ENCODE data around the gene DNASE1L2. TPM values are rescaled to one million over a fixed set of nuclear protein-coding genes. Genes with fewer than 3 reads are reported as not detected.

The DNASE1L2 gene
- total RNA-seq, 1 experiment from 2014 or later = 1.9 TPM

GRCh38 chr16:2284001-2284770 is 47.9 kb downstream of the DNASE1L2 start:
- H3K9ac ChIP-seq (ENCODE audit: low read length) = no peak overlapping the region

More at GRCh38 chr16:2284001-2284770, 47.9 kb downstream of the DNASE1L2 start:
- no TSS peak for BruUV-seq (replicated peaks)
- H3K27ac ChIP-seq (ENCODE audit: low read depth, low read length) = no peak overlapping the region; the same call in 1 of the 2 replicates
- H3K4me3 ChIP-seq (replicated peaks in 1 of 2; ENCODE audit: low read depth in 1 of 2, low read length in 2 of 2) = no peak overlapping the region
- intact Hi-C loops (cut with micrococcal nuclease) = no loop called here
- no peaks in the 10 kb centered on the region for H4K20me1 ChIP-seq (ENCODE audit: insufficient read depth)
- H3K9me2 ChIP-seq (ENCODE audit: insufficient read depth) = no peaks in the 10 kb centered on the region
- ChIA-PET RAD21 (ENCODE audit: low non-redundant PET in 1 of 2, low total read pairs in 2 of 2, uncharacterized antibody in 2 of 2, unreplicated experiment in 2 of 2) (no interaction called here), POLR2A (interaction anchor here (0.7 kb wide), 1 partner anchor 9 kb away, joined by 5 read pairs; no protein-coding TSS in a partner anchor), CTCF (no interaction called here)
- H3K36me3 ChIP-seq (ENCODE audit: control insufficient read depth in 1 of 2, insufficient read depth in 2 of 2, low read length in 2 of 2) = no peaks in the 10 kb centered on the region
- no peak for DNase-seq (ENCODE audit: low read depth, low spot score)
- no peak overlapping the region for H3K4me2 ChIP-seq (ENCODE audit: low read length)
- no peaks in the 10 kb centered on the region for H3K27me3 ChIP-seq (ENCODE audit: insufficient read depth, low read length)
- H3K4me1 ChIP-seq (ENCODE audit: control insufficient read depth in 1 of 2, insufficient read depth in 2 of 2, low read length in 2 of 2) = no peaks in the 10 kb centered on the region
- ATAC-seq = no peak
- TF ChIP-seq TCF7L2 (IDR thresholded peaks at IDR 0.05; ENCODE audit: borderline replicate concordance, extremely low read depth, insufficient read depth, insufficient read length) (no peak), JUND (IDR thresholded peaks at IDR 0.05) (no peak), ELF1 (IDR thresholded peaks at IDR 0.05; ENCODE audit: borderline replicate concordance, low read depth) (no peak), CEBPB (IDR thresholded peaks at IDR 0.05; ENCODE audit: low read depth) (no peak), MAX (IDR thresholded peaks at IDR 0.05) (no peak), EZH2phosphoT487 (IDR thresholded peaks at IDR 0.05; ENCODE audit: borderline replicate concordance) (no peak), POLR2A (IDR thresholded peaks at IDR 0.05; ENCODE audit: borderline replicate concordance, extremely low read depth, insufficient read depth, insufficient read length) (no peak), POLR2AphosphoS5 (IDR thresholded peaks at IDR 0.05; ENCODE audit: low read depth, low read length) (no peak), REST (IDR thresholded peaks at IDR 0.05; ENCODE audit: low read depth) (no peak), EZH2 (IDR thresholded peaks at IDR 0.05) (no peak), FOSL1 (IDR thresholded peaks at IDR 0.05; ENCODE audit: low read depth) (no peak), SIN3A (IDR thresholded peaks at IDR 0.05; ENCODE audit: low read depth) (no peak), ZFX (IDR thresholded peaks at IDR 0.05) (no peak), ZBTB33 (IDR thresholded peaks at IDR 0.05; ENCODE audit: extremely low read depth, insufficient replicate concordance, low read length) (no peak), RAD21 (IDR thresholded peaks at IDR 0.05; ENCODE audit: low read depth) (no peak), SRF (IDR thresholded peaks at IDR 0.05; ENCODE audit: low read depth) (no peak), CBX3 (IDR thresholded peaks at IDR 0.05; ENCODE audit: low read depth) (no peak), CTCF (IDR thresholded peaks at IDR 0.05 in 2 of 3, conservative IDR thresholded peaks at IDR 0.05 in 1 of 3; ENCODE audit: borderline replicate concordance in 1 of 3, insufficient read depth in 1 of 3, low read depth in 2 of 3, low read length in 2 of 3) (no peak)
- H3K9me3 ChIP-seq (ENCODE audit: control insufficient read depth in 1 of 2, insufficient read depth in 1 of 2, low read depth in 1 of 2, low read length in 2 of 2) = no peaks in the 10 kb centered on the region
- no peak overlapping the region for H2AFZ ChIP-seq (ENCODE audit: low read depth, low read length, poor library complexity, severe bottlenecking)
- no peaks in the 10 kb centered on the region for H3K79me2 ChIP-seq (ENCODE audit: insufficient read depth, low read length)

All from HCT116 (cell line).